Testis (tissue), 2 donors: Measurements from ENCODE around the gene ZFYVE21.

Experiments used
- POLR2A ChIP-seq: fragments of 450-650 bp; IDR thresholded peaks from one replicate; pipeline ENCODE4 v1.6.1; 2017; ENCODE audit warnings: antibody characterized with exemption, mild to moderate bottlenecking, moderate library complexity
- TF ChIP-seq, protein P1 (sequence below), 3 experiments: fragments of 450-650 bp in 2 of 3; fragments of 200-600 bp in 1 of 3; sonication (generic) in 1 of 3; IDR thresholded peaks; one replicate each; pipeline ENCODE4 v1.5.1; 2016 to 2019; ENCODE audit warnings: antibody characterized with exemption in 3 of 3, mild to moderate bottlenecking in 2 of 3, moderate library complexity in 1 of 3

DNA sequence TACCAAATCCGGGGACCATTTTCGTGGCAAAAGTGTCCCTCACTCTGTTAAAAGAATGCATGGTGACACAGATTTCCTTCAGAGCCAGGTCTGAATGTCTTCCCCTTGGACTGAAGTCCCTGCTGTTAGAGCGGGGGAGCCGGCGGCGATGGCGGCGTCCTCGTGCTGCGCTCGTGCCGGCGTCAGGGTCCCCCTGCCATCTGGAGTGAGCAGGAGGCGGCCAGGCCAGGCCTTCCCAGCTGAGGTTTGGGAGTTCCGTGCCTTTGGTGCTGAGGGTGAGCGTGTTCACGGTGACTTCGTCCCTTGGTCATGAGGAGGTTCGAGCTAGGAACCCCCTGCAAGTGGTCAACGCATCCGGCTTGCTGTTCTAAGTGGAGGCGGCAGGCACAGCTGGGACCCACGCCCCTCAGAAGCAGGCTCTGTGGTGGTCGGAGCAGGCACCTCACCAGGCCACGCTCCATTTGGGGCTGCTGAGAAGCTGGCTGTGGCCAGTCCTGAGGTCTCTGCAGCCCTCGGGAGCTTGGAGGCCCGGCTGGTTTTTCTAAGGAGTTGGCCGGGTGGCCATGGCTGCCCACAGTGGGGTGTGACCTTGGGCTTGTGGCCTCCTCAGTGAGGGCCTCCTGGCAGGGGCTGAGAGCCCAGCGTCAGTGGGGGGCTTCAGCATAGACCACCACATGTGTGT lies 9.5 kb downstream of the ZFYVE21 start:
- TF ChIP-seq, protein P1, sequence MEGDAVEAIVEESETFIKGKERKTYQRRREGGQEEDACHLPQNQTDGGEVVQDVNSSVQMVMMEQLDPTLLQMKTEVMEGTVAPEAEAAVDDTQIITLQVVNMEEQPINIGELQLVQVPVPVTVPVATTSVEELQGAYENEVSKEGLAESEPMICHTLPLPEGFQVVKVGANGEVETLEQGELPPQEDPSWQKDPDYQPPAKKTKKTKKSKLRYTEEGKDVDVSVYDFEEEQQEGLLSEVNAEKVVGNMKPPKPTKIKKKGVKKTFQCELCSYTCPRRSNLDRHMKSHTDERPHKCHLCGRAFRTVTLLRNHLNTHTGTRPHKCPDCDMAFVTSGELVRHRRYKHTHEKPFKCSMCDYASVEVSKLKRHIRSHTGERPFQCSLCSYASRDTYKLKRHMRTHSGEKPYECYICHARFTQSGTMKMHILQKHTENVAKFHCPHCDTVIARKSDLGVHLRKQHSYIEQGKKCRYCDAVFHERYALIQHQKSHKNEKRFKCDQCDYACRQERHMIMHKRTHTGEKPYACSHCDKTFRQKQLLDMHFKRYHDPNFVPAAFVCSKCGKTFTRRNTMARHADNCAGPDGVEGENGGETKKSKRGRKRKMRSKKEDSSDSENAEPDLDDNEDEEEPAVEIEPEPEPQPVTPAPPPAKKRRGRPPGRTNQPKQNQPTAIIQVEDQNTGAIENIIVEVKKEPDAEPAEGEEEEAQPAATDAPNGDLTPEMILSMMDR (IDR thresholded peaks at IDR 0.05) = no peak
- TF ChIP-seq POLR2A = no peak
